HUDEP-2 (cell line): ENCODE measurements around the gene DENND2C.
A peak's percentile ranks its signal among the peaks of the same experiment; 100 is the strongest.
"Not testable (repeated sequence)": the region's sequence is repeated elsewhere in the genome, so short reads cannot be mapped to it uniquely, and the experiment has no call there.

Source experiments
- DNase-seq, 76 experiments: peaks; one replicate each; lab custom pipeline; 2025; ENCODE audit not compliant: unreplicated experiment in 76 of 76; lab: John Stamatoyannopoulos, UW

DENND2C gene

GRCh38 chr1:114609026-114609425, 60.8 kb downstream of the DENND2C start:
- no peak for DNase-seq

- no peak for DNase-seq
These were observed 62.6 kb downstream of the DENND2C start for GRCh38 chr1:114607223-114607622.

GRCh38 chr1:114597949-114598348, 71.9 kb downstream of the DENND2C start:
- DNase-seq = no peak

- no peak for DNase-seq
These were observed 74.2 kb downstream of the DENND2C start for GRCh38 chr1:114595602-114596001.

GRCh38 chr1:114594046-114594445, 75.8 kb downstream of the DENND2C start:
- DNase-seq = no peak

GRCh38 chr1:114589122-114589521, 80.7 kb downstream of the DENND2C start:
- no peak for DNase-seq

GRCh38 chr1:114588196-114588689, 81.6 kb downstream of the DENND2C start:
- no peak for DNase-seq

GRCh38 chr1:114587203-114587991, 82.5 kb downstream of the DENND2C start:
- no peak for DNase-seq

- no peak for DNase-seq
These were observed 83.3 kb downstream of the DENND2C start for GRCh38 chr1:114586513-114587047.

- DNase-seq = no peak
These were observed 84.6 kb downstream of the DENND2C start for GRCh38 chr1:114585231-114585630.

- peak; percentile 12 to 97 (median 92) for DNase-seq
These were observed 88.2 kb downstream of the DENND2C start, which contains the start of gene BCAS2 for GRCh38 chr1:114581335-114582287. BCAS2 (minus strand) TSS chr1:114581615; CDS start chr1:114581591, 24 bp downstream.

- DNase-seq = no peak
These were observed 95.5 kb downstream of the DENND2C start for GRCh38 chr1:114574365-114574764.

GRCh38 chr1:114564141-114564540, 105.7 kb downstream of the DENND2C start:
- no peak for DNase-seq

GRCh38 chr1:114562978-114563510, 106.8 kb downstream of the DENND2C start:
- not testable (repeated sequence) for DNase-seq

GRCh38 chr1:114561333-114561732, 108.5 kb downstream of the DENND2C start:
- DNase-seq = no peak

GRCh38 chr1:114559356-114559755, 110.5 kb downstream of the DENND2C start:
- DNase-seq = no peak

- DNase-seq = peak in 15 of 76 experiments; percentile 2 to 49 (median 12)
These were observed 111.3 kb downstream of the DENND2C start for GRCh38 chr1:114558544-114558943.

GRCh38 chr1:114554577-114554976, 115.3 kb downstream of the DENND2C start:
- no peak for DNase-seq

GRCh38 chr1:114552106-114552639, 117.7 kb downstream of the DENND2C start:
- DNase-seq = no peak

GRCh38 chr1:114551400-114551799, 118.4 kb downstream of the DENND2C start:
- DNase-seq = no peak
